Chondrocyte (in vitro differentiated cells): ENCODE results near the gene MTAP. TPM values are rescaled to one million over a fixed set of nuclear protein-coding genes. Genes with fewer than 3 reads are reported as not detected.

Experiments
- DNase-seq: peaks from one replicate; pipeline ENCODE4 v3.0.0; 2021; ENCODE audit warnings: mixed read lengths, low spot score
- H3K27ac Mint-ChIP-seq: one replicate; pipeline ENCODE4 v1.8.0; 2021; ENCODE audit warnings: mild to moderate bottlenecking, moderate library complexity, mixed read lengths; ENCODE audit not compliant: unreplicated experiment
- H3K27me3 Mint-ChIP-seq: 2 replicates; pipeline ENCODE4 v1.8.0; 2021; ENCODE audit warnings: low read depth, mixed read lengths
- H3K36me3 Mint-ChIP-seq: 2 replicates; pipeline ENCODE4 v1.8.0; 2021; ENCODE audit warnings: low read depth, mixed read lengths
- H3K4me1 Mint-ChIP-seq: 2 replicates; pipeline ENCODE4 v1.8.0; 2021; ENCODE audit warnings: low read depth, mild to moderate bottlenecking, mixed read lengths
- H3K4me3 Mint-ChIP-seq: one replicate; pipeline ENCODE4 v1.8.0; 2021; ENCODE audit warnings: mild to moderate bottlenecking, moderate library complexity, mixed read lengths; ENCODE audit not compliant: unreplicated experiment
- H3K9me3 Mint-ChIP-seq: 2 replicates; pipeline ENCODE4 v1.8.0; 2021; ENCODE audit warnings: low read depth, mixed read lengths
- total RNA-seq: library from RNA; stranded (reverse); gene quantifications from 3 replicates; pipeline ENCODE4 v1.2.1, GENCODE V29; 2021
- TF ChIP-seq, protein P1 (sequence below): fragments of 200-600 bp; sonication (generic); IDR thresholded peaks from 2 replicates; pipeline ENCODE4 v1.5.0; 2021; ENCODE audit warnings: antibody characterized with exemption, mild to moderate bottlenecking, moderate library complexity

MTAP gene
- total RNA-seq, 1 donor from 2014 or later = 33.7 TPM

GRCh38 chr9:21965401-21965951, 163.0 kb downstream of the MTAP start:
- Mint-ChIP-seq H3K4me3 (peak overlapping the region; percentile 65), H3K4me1 (peaks cover 21% of the 10 kb centered on the region), H3K9me3 (peaks cover 16% of the 10 kb centered on the region), H3K27me3 (peaks cover 82% of the 10 kb centered on the region), H3K27ac (peak overlapping the region; percentile 45), H3K36me3 (peaks cover 29% of the 10 kb centered on the region)
- DNase-seq = no peak
- TF ChIP-seq, protein P1, sequence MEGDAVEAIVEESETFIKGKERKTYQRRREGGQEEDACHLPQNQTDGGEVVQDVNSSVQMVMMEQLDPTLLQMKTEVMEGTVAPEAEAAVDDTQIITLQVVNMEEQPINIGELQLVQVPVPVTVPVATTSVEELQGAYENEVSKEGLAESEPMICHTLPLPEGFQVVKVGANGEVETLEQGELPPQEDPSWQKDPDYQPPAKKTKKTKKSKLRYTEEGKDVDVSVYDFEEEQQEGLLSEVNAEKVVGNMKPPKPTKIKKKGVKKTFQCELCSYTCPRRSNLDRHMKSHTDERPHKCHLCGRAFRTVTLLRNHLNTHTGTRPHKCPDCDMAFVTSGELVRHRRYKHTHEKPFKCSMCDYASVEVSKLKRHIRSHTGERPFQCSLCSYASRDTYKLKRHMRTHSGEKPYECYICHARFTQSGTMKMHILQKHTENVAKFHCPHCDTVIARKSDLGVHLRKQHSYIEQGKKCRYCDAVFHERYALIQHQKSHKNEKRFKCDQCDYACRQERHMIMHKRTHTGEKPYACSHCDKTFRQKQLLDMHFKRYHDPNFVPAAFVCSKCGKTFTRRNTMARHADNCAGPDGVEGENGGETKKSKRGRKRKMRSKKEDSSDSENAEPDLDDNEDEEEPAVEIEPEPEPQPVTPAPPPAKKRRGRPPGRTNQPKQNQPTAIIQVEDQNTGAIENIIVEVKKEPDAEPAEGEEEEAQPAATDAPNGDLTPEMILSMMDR = peak; percentile 77

DNA sequence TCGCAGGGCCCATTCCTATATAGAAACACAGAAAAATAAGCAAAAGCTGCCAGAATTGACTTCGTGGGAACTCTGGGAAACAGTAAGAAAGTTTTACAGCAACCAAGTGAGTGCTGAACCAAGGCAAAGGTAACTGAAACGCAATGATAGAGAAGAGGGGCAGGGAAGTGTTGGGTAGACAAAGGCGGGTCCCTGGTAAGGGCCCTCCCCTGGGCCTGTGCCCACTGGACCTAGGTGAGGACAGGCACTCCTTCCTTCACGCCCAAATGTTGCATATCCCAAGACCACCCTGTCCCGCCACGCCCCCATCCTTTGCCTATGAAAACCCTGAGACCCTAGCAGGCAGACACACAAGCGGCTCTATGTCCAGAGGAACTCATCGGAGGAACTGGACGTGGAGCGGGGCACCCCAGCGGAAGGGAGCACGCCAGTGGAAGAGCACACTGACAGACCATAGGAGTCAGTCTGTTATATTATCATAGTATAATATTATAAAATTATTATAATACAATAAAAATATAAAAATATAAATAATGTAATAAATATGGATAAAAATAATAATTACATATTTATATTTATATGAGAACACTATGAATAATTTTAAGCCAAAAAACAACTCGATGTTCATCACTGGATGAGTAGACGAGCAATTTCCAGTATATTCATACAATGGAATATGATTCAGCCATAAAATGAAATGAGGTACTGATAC, 163.9 kb downstream of the MTAP start:
- TF ChIP-seq, protein P1 = no peak
- Mint-ChIP-seq H3K27me3 (peaks cover 83% of the 10 kb centered on the region), H3K9me3 (peaks cover 16% of the 10 kb centered on the region), H3K27ac (no peak overlapping the region), H3K4me1 (peaks cover 24% of the 10 kb centered on the region), H3K4me3 (no peak overlapping the region), H3K36me3 (peaks cover 33% of the 10 kb centered on the region)
- DNase-seq = no peak

DNA sequence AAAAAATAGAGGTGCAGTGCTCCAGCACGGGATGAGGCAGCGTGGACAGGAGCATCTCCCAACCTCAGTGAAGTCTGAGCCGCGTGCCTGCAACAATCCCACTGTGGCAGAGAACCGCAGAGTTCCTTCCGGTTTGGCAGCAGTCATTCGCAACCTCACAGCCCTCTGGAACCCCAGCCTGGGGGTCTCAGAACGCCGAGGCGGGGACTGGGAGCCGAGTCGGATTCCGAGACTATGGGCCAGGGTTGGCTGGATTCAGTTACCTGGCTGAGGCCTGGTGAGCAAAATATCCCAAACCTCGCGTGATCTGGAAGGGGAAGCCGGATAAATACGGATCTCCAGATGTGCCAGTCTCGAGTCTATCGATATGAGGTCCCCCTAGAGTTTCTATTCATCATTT, 164.7 kb downstream of the MTAP start:
- peaks cover 84% of the 10 kb centered on the region for H3K27me3 Mint-ChIP-seq

GRCh38 chr9:21967702-21968101, 165.3 kb downstream of the MTAP start:
- Mint-ChIP-seq H3K36me3 (peaks cover 34% of the 10 kb centered on the region), H3K27ac (no peak overlapping the region), H3K4me3 (no peak overlapping the region), H3K27me3 (peaks cover 86% of the 10 kb centered on the region), H3K4me1 (peaks cover 26% of the 10 kb centered on the region), H3K9me3 (peaks cover 12% of the 10 kb centered on the region)
- no peak for DNase-seq
- TF ChIP-seq, protein P1 = no peak

More for the DNA sequence above, 164.7 kb downstream of the MTAP start:
- H3K4me3 Mint-ChIP-seq = no peak overlapping the region
- peaks cover 26% of the 10 kb centered on the region for H3K4me1 Mint-ChIP-seq
- TF ChIP-seq, protein P1 = no peak
- H3K27ac Mint-ChIP-seq = no peak overlapping the region
- no peak for DNase-seq
- peaks cover 14% of the 10 kb centered on the region for H3K9me3 Mint-ChIP-seq
- H3K36me3 Mint-ChIP-seq = peaks cover 35% of the 10 kb centered on the region

DNA sequence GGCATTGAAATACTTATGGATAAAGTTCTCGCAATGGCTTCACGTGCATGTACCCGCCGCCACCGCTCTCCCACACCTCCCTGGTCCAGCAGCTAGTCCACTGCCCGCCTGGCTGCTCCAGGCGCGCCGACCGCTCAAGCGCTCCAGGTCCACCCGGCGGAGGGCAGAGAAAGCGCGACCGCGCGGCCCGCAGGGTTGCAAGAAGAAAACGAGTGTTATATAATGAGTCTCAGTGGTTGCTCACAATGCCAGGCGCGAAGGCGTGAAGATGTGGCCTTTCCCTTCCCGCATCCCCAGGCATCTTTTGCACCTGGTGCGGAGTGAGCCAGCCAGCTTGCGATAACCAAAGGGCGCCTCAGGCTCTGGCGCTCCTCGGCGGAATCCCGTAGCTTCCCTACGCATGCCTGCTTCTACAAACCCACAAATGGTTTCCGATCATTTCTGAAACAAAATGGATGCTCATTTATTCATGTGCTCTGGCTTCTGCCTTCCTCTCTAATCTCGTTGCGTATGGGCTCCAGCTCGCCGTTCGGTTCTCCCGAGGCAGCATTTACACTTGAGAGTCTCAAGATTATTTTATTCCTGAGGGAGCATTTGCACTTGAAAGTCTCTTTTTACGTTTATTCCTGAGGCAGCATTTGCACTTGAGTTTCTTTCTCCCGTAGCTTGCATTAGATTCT, 166.0 kb downstream of the MTAP start:
- no peak overlapping the region for H3K27ac Mint-ChIP-seq
- H3K9me3 Mint-ChIP-seq = peaks cover 4% of the 10 kb centered on the region
- peaks cover 81% of the 10 kb centered on the region for H3K27me3 Mint-ChIP-seq

More for the DNA sequence above, 166.0 kb downstream of the MTAP start:
- no peak for DNase-seq
- Mint-ChIP-seq H3K36me3 (peaks cover 28% of the 10 kb centered on the region), H3K4me3 (peak overlapping the region; percentile 42), H3K4me1 (peaks cover 26% of the 10 kb centered on the region)
- TF ChIP-seq, protein P1 = peak; percentile 12
